Loucy (cell line): ENCODE data around the gene NDUFC1.

Source experiments
- CTCF ChIP-seq: fragments of 200-600 bp; sonication (generic); conservative IDR thresholded peaks from 2 replicates; pipeline ENCODE4 v1.5.1; 2014; ENCODE audit warnings: mild to moderate bottlenecking, antibody characterized with exemption, low read length
- EZH2phosphoT487 ChIP-seq: fragments of 200-600 bp; IDR thresholded peaks from 2 replicates; pipeline ENCODE4 v1.6.1; 2018; ENCODE audit warnings: antibody characterized with exemption, mild to moderate bottlenecking, moderate library complexity, borderline replicate concordance

- TF ChIP-seq CTCF (no peak), EZH2phosphoT487 (no peak)
These were observed 5.3 kb downstream of the NDUFC1 start for GRCh38 chr4:139297001-139297410.
